Subcutaneous adipose tissue (tissue), 4 donors: ENCODE results near the gene GRIA4. TPM values are rescaled to one million over a fixed set of nuclear protein-coding genes. Genes with fewer than 3 reads are reported as not detected.

Experiments used
- CTCF ChIP-seq: fragments of 450-650 bp; IDR thresholded peaks from one replicate; pipeline ENCODE4 v1.5.1; 2016; ENCODE audit warnings: low read depth, mild to moderate bottlenecking, control low read depth, antibody characterized with exemption, moderate library complexity
- total RNA-seq, 4 donors: library from RNA; depleted of rRNA; stranded (reverse); fragments of >200 nt; gene quantifications; one replicate each; pipeline ENCODE4 v1.1.0, GENCODE V29; 2016

The GRIA4 gene
- total RNA-seq, 4 donors from 2014 or later, result not detected

DNA sequence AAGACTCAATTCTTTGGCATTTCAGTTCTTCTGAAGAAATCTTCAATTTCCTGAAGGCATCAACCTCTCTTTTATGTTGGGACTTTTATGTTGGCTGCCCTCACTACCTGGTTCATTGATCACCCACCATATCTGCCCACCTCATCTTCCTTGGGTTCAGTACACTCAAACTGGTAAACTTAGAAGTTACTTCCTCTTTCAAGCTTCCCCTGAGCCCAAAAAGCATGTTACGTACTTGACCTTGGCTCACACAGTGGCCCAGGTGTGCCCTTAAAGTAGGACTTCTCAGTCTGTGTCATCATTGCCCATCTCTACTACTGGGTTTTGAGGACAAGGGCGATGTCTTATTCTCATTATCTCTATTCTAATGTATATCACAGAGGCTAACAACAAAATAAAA lies 86.1 kb downstream of the GRIA4 start:
- no peak for TF ChIP-seq CTCF

DNA sequence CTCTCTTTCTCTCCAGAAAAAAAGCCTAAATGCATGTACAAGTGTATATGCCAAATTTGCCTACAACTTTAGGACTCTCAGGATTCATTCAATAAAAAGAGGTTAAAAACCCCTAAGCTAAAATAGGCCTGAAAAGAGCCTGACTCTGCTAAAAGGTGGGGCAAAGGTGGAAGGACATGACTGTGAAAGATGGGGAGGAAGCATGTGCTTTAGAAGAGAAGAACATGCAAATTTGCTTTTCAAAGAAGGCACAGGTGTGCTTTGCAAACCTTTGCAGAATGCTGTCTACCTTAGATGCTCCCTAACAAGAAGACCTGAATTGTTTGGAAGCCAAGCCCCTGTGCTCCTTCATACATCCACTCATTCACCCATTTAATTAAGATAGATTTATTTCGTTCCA lies 87.4 kb downstream of the GRIA4 start:
- no peak for TF ChIP-seq CTCF

GRCh38 chr11:105699203-105699602 lies 89.3 kb downstream of the GRIA4 start:
- no peak for TF ChIP-seq CTCF

DNA sequence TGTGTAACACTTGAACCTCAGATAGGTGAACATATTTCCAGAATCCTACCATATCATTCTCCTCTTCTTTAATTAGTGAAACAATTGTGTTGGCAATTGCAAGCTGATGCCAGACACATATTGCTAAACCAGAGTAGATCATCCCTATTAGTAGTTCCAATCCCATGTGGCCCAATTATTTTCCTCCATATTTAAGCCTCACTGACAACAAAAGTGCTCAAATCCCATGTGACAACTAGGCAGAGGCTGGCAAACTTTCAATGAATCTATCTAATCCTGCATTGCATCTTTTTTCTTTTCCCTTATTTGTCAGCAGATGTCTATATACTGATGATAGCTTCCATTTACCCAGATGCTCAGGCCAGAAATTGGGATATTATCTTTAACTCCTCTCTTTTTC lies 90.4 kb downstream of the GRIA4 start:
- no peak for TF ChIP-seq CTCF

- no peak for TF ChIP-seq CTCF
Measured at GRCh38 chr11:105701098-105701497, 91.2 kb downstream of the GRIA4 start.

DNA sequence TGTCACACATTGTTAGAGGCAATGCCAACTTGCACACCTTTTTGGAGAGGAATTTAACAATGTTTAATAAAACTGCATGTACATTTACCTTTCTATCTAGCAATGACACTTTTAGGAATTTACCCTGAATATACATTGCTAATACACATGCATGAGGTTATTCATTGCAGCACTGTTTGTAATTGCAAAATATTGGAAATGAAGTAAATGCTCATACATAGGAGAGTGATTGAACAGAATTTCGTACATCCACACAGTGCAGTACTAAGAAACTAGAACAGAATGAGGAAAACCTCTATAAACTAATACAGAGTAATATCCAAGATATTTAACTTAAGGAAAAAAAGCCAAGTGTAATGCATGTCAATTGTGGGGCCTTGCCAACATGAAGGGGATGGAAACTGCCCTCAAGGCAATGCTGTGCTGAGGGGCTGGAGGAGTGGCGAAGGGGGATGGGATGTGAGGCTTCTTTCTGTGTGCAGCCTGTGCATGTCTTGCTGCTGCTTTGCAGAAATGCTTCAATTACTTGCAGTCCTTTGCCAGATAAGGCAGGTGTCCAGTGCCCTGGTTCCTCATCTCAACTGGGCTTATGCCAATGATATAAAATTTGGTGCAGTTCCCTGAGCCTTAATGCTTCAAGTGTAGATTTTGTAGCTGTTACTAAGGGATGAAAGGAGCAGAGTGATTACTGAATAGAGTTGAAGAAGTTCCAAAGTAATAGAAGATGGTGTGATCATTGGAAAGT lies 96.1 kb downstream of the GRIA4 start:
- TF ChIP-seq CTCF, result no peak

DNA sequence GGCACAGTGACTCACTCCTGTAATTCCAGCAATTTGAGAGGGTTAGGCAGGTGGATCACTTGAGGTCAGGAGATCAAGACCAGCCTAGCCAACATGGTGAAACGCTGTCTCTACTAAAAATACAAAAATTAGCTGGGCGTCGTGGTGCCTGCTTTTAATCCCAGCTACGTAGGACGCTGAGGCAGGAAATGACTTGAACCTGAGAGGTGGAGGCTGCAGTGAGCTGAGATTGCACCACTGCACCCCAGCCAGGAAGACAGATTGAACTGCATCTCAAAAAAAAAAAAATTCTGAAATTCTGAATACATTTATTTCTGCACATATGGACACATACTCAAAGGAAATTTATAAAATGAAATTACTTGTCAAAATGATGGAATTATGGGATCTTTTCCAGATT lies 103.2 kb downstream of the GRIA4 start:
- no peak for TF ChIP-seq CTCF
